PC-9 (cell line): ENCODE results near the gene MAGI1.

Experiments used
- EZH2 ChIP-seq: fragments of 200-600 bp; sonication (generic); IDR thresholded peaks from 2 replicates; pipeline ENCODE4 v1.8.0; 2017; ENCODE audit warnings: antibody characterized with exemption, low read depth
- TF ChIP-seq, protein P1 (sequence below): fragments of 200-600 bp; sonication (generic); conservative IDR thresholded peaks from 2 replicates; pipeline ENCODE4 v1.6.1; 2017; ENCODE audit warnings: mixed run types, antibody characterized with exemption, mild to moderate bottlenecking, moderate library complexity

DNA sequence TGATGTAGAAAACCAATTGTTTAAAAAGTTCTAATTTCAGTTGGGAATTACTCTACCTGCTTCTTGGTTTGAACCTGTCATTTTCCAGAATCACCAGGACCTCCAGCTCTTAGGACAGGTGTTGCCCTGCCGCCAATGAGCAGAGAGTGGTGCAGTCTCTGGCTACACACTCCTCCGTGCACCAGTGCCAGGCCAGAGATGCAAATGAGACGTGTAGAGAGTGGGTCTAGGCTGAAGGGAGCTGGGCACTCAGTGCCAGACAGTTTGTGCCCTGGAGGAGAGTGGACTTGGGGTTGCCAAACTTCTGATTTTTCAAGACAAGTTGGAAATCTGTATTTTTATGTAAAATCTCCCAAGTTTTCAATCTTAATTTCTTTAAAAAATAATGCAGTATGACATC, 566.2 kb downstream of the MAGI1 start:
- no peak for TF ChIP-seq EZH2
- TF ChIP-seq, protein P1, sequence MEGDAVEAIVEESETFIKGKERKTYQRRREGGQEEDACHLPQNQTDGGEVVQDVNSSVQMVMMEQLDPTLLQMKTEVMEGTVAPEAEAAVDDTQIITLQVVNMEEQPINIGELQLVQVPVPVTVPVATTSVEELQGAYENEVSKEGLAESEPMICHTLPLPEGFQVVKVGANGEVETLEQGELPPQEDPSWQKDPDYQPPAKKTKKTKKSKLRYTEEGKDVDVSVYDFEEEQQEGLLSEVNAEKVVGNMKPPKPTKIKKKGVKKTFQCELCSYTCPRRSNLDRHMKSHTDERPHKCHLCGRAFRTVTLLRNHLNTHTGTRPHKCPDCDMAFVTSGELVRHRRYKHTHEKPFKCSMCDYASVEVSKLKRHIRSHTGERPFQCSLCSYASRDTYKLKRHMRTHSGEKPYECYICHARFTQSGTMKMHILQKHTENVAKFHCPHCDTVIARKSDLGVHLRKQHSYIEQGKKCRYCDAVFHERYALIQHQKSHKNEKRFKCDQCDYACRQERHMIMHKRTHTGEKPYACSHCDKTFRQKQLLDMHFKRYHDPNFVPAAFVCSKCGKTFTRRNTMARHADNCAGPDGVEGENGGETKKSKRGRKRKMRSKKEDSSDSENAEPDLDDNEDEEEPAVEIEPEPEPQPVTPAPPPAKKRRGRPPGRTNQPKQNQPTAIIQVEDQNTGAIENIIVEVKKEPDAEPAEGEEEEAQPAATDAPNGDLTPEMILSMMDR, result no peak
